HEK293 (cell line): ENCODE measurements around the gene KRTAP5-8.

Experiments used
- CTCF ChIA-PET: fragments of 350-600 bp; formaldehyde crosslinking; extraction: SDS; loops from one replicate; lab custom pipeline; 2021; ENCODE audit warnings: antibody characterized with exemption; lab: Yijun Ruan, JAX
- POLR2A ChIA-PET: fragments of 300-600 bp; formaldehyde crosslinking; extraction: SDS; loops from one replicate; lab custom pipeline; 2020; ENCODE audit warnings: antibody characterized with exemption, inconsistent platforms; lab: Yijun Ruan, JAX
- H3K27ac ChIP-seq: fragments of 200-500 bp; sonication (Bioruptor generic); 2 replicates; pipeline ENCODE4 v1.5.1; 2014; ENCODE audit warnings: low read depth, low read length, control low read depth, inconsistent platforms; ENCODE audit errors: extremely low read depth
- H3K36me3 ChIP-seq, 2 experiments: fragments of 200-500 bp in 1 of 2; sonication (Bioruptor generic) in 1 of 2; 1 replicate in 1 of 2; 2 replicates in 1 of 2; pipeline ENCODE4 v1.5.1; 2014 to 2017; ENCODE audit warnings: inconsistent platforms in 2 of 2, low read length in 2 of 2; ENCODE audit not compliant: control insufficient read depth in 2 of 2, insufficient read depth in 1 of 2
- H3K4me1 ChIP-seq: fragments of 200-500 bp; sonication (Bioruptor generic); 2 replicates; pipeline ENCODE4 v1.5.1; 2014; ENCODE audit warnings: mild to moderate bottlenecking, low read length, inconsistent platforms; ENCODE audit not compliant: control insufficient read depth, insufficient read depth
- H3K4me3 ChIP-seq: 2 replicates; pipeline ENCODE4 v1.5.1; 2011; ENCODE audit warnings: low read depth, mild to moderate bottlenecking, control low read depth, low read length, moderate library complexity
- H3K9me3 ChIP-seq: fragments of 200-500 bp; sonication (Bioruptor generic); 2 replicates; pipeline ENCODE4 v1.5.1; 2014; ENCODE audit warnings: low read depth, low read length, inconsistent platforms; ENCODE audit not compliant: control insufficient read depth, insufficient read depth
- EGR2 ChIP-seq: fragments of 450-650 bp; formaldehyde crosslinking; IDR thresholded peaks from 2 replicates; pipeline ENCODE4 v1.5.1; 2016; ENCODE audit warnings: low read depth, missing biosample characterization, missing genetic modification characterization
- GLI2 ChIP-seq: fragments of 450-650 bp; formaldehyde crosslinking; IDR thresholded peaks from 2 replicates; pipeline ENCODE4; 2017; ENCODE audit warnings: missing biosample characterization, missing genetic modification characterization, low read depth, borderline replicate concordance
- GLI4 ChIP-seq: fragments of 450-650 bp; formaldehyde crosslinking; IDR thresholded peaks from 2 replicates; pipeline ENCODE4 v1.5.1; 2016; ENCODE audit warnings: missing biosample characterization, missing genetic modification characterization
- HOXD13 ChIP-seq: sonication (generic); formaldehyde crosslinking; IDR thresholded peaks from 2 replicates; pipeline ENCODE4 v1.8.0; 2022; ENCODE audit warnings: missing genetic modification reagents, borderline replicate concordance
- MEIS1 ChIP-seq: sonication (generic); formaldehyde crosslinking; IDR thresholded peaks from 2 replicates; pipeline ENCODE4 v1.8.1; 2022; ENCODE audit warnings: missing genetic modification reagents, mild to moderate bottlenecking, borderline replicate concordance
- OVOL3 ChIP-seq: fragments of 450-650 bp; formaldehyde crosslinking; IDR thresholded peaks from 2 replicates; pipeline ENCODE4 v1.5.1; 2016; ENCODE audit warnings: missing biosample characterization, missing genetic modification characterization
- SETDB1 ChIP-seq: IDR thresholded peaks from one replicate; pipeline ENCODE4 v1.6.1; 2017; ENCODE audit warnings: mild to moderate bottlenecking, low read length, moderate library complexity, mixed read lengths; ENCODE audit not compliant: insufficient read length
- ZBTB10 ChIP-seq: fragments of 450-650 bp; formaldehyde crosslinking; IDR thresholded peaks from 2 replicates; pipeline ENCODE4 v1.5.1; 2016; ENCODE audit warnings: missing biosample characterization, missing genetic modification characterization
- ZBTB17 ChIP-seq: fragments of 450-650 bp; formaldehyde crosslinking; IDR thresholded peaks from 2 replicates; pipeline ENCODE4 v1.5.1; 2016; ENCODE audit warnings: missing biosample characterization, missing genetic modification characterization
- ZBTB21 ChIP-seq: fragments of 450-650 bp; formaldehyde crosslinking; IDR thresholded peaks from 2 replicates; pipeline ENCODE4 v1.5.1; 2017; ENCODE audit warnings: missing biosample characterization, missing genetic modification characterization
- ZNF121 ChIP-seq: fragments of 450-650 bp; formaldehyde crosslinking; IDR thresholded peaks from 2 replicates; pipeline ENCODE4 v1.5.1; 2016; ENCODE audit warnings: missing biosample characterization, missing genetic modification characterization
- ZNF133 ChIP-seq: fragments of 450-650 bp; formaldehyde crosslinking; IDR thresholded peaks from 2 replicates; pipeline ENCODE4 v1.5.1; 2016; ENCODE audit warnings: missing biosample characterization, missing genetic modification characterization
- ZNF211 ChIP-seq: fragments of 450-650 bp; formaldehyde crosslinking; IDR thresholded peaks from 2 replicates; pipeline ENCODE4 v1.5.1; 2016; ENCODE audit warnings: low read depth, missing biosample characterization, missing genetic modification characterization
- ZNF341 ChIP-seq: fragments of 450-650 bp; formaldehyde crosslinking; IDR thresholded peaks from 2 replicates; pipeline ENCODE4; 2016; ENCODE audit warnings: low read depth, missing biosample characterization, missing genetic modification characterization
- ZNF362 ChIP-seq: fragments of 450-650 bp; formaldehyde crosslinking; IDR thresholded peaks from 2 replicates; pipeline ENCODE4 v1.5.1; 2016; ENCODE audit warnings: missing biosample characterization, missing genetic modification characterization
- ZNF394 ChIP-seq: fragments of 450-650 bp; formaldehyde crosslinking; IDR thresholded peaks from 2 replicates; pipeline ENCODE4 v1.5.1; 2016; ENCODE audit warnings: missing biosample characterization, missing genetic modification characterization, mild to moderate bottlenecking, moderate library complexity, borderline replicate concordance
- ZNF416 ChIP-seq: fragments of 450-650 bp; formaldehyde crosslinking; IDR thresholded peaks from 2 replicates; pipeline ENCODE4 v1.5.1; 2016; ENCODE audit warnings: missing biosample characterization, missing genetic modification characterization
- ZNF426 ChIP-seq: fragments of 450-650 bp; formaldehyde crosslinking; IDR thresholded peaks from 2 replicates; pipeline ENCODE4 v1.5.1; 2017; ENCODE audit warnings: missing biosample characterization, missing genetic modification characterization, mild to moderate bottlenecking, inconsistent platforms, moderate library complexity
- ZNF449 ChIP-seq: fragments of 450-650 bp; formaldehyde crosslinking; IDR thresholded peaks from 2 replicates; pipeline ENCODE4 v1.5.1; 2017; ENCODE audit warnings: missing biosample characterization, mild to moderate bottlenecking, missing genetic modification characterization, moderate library complexity
- ZNF473 ChIP-seq: fragments of 450-650 bp; formaldehyde crosslinking; IDR thresholded peaks from 2 replicates; pipeline ENCODE4 v1.5.1; 2017; ENCODE audit warnings: missing biosample characterization, missing genetic modification characterization
- ZNF501 ChIP-seq: fragments of 450-650 bp; formaldehyde crosslinking; IDR thresholded peaks from 2 replicates; pipeline ENCODE4 v1.5.1; 2016; ENCODE audit warnings: missing biosample characterization, missing genetic modification characterization
- ZNF510 ChIP-seq: fragments of 450-650 bp; formaldehyde crosslinking; IDR thresholded peaks from 2 replicates; pipeline ENCODE4 v1.5.1; 2018; ENCODE audit warnings: mild to moderate bottlenecking, missing genetic modification characterization, missing biosample characterization; ENCODE audit not compliant: insufficient replicate concordance
- ZNF560 ChIP-seq: fragments of 450-650 bp; formaldehyde crosslinking; IDR thresholded peaks from 2 replicates; pipeline ENCODE4 v1.5.1; 2017; ENCODE audit warnings: missing biosample characterization, missing genetic modification characterization, borderline replicate concordance
- ZNF561 ChIP-seq: fragments of 450-650 bp; IDR thresholded peaks from 2 replicates; pipeline ENCODE4 v1.5.1; 2018; ENCODE audit warnings: missing biosample characterization, missing genetic modification characterization, borderline replicate concordance
- ZNF580 ChIP-seq: fragments of 450-650 bp; formaldehyde crosslinking; IDR thresholded peaks from 2 replicates; pipeline ENCODE4 v1.5.1; 2016; ENCODE audit warnings: missing biosample characterization, missing genetic modification characterization
- ZNF600 ChIP-seq: fragments of 450-650 bp; formaldehyde crosslinking; IDR thresholded peaks from 2 replicates; pipeline ENCODE4 v1.5.1; 2016; ENCODE audit warnings: missing biosample characterization, missing genetic modification characterization
- ZNF768 ChIP-seq: fragments of 450-650 bp; formaldehyde crosslinking; IDR thresholded peaks from 2 replicates; pipeline ENCODE4 v1.5.1; 2018; ENCODE audit warnings: missing biosample characterization, mild to moderate bottlenecking, missing genetic modification characterization
- ZNF791 ChIP-seq: fragments of 450-650 bp; formaldehyde crosslinking; IDR thresholded peaks from 2 replicates; pipeline ENCODE4 v1.5.1; 2016; ENCODE audit warnings: missing biosample characterization, missing genetic modification characterization

KRTAP5-8 gene

GRCh38 chr11:71548716-71549151, 10.9 kb downstream of the KRTAP5-8 start:
- ChIA-PET POLR2A (no interaction called here), CTCF (interaction anchor here (1.1 kb wide), 1 partner anchor 19 kb away, joined by 3 read pairs; no protein-coding TSS in a partner anchor)
- no peaks in the 10 kb centered on the region for H3K4me1 ChIP-seq
- no peak overlapping the region for H3K27ac ChIP-seq
- no peaks in the 10 kb centered on the region for H3K36me3 ChIP-seq
- no peaks in the 10 kb centered on the region for H3K9me3 ChIP-seq
- TF ChIP-seq ZNF501 (tag by site-specific recombination) = no peak
- no peak for TF ChIP-seq ZNF560 (tag by site-specific recombination)
- no peak for TF ChIP-seq ZBTB21 (tag by site-specific recombination)
- no peak overlapping the region for H3K4me3 ChIP-seq

GRCh38 chr11:71551711-71552110, 13.9 kb downstream of the KRTAP5-8 start:
- ChIA-PET POLR2A (no interaction called here), CTCF (no interaction called here)
- H3K4me1 ChIP-seq = no peaks in the 10 kb centered on the region

GRCh38 chr11:71554996-71555395, 17.2 kb downstream of the KRTAP5-8 start:
- CTCF ChIA-PET = no interaction called here
- Histone ChIP-seq H3K4me1 (no peaks in the 10 kb centered on the region), H3K27ac (no peak overlapping the region), H3K9me3 (no peaks in the 10 kb centered on the region), H3K4me3 (no peak overlapping the region), H3K36me3 (no peaks in the 10 kb centered on the region)
- POLR2A ChIA-PET = no interaction called here
- no peak for TF ChIP-seq OVOL3
- no peak for TF ChIP-seq ZBTB21 (tag by site-specific recombination)
- TF ChIP-seq ZNF211 = no peak
- no peak for TF ChIP-seq HOXD13 (CRISPR knock-in tag)
- no peak for TF ChIP-seq GLI4 (tag by site-specific recombination)
- no peak for TF ChIP-seq ZNF133 (tag by site-specific recombination)
- no peak for TF ChIP-seq ZBTB17
- TF ChIP-seq ZNF362 (tag by site-specific recombination) = no peak
- TF ChIP-seq ZNF394 (tag by site-specific recombination) = no peak
- no peak for TF ChIP-seq ZNF768 (tag by site-specific recombination)
- no peak for TF ChIP-seq GLI2 (tag by site-specific recombination)
- no peak for TF ChIP-seq EGR2 (tag by site-specific recombination)
- TF ChIP-seq ZNF121 (tag by site-specific recombination) = no peak
- no peak for TF ChIP-seq ZNF600 (tag by site-specific recombination)
- no peak for TF ChIP-seq ZNF416 (tag by site-specific recombination)

More at GRCh38 chr11:71551711-71552110, 13.9 kb downstream of the KRTAP5-8 start:
- Histone ChIP-seq H3K27ac (no peak overlapping the region), H3K4me3 (no peak overlapping the region), H3K36me3 (no peaks in the 10 kb centered on the region)
- no peak for TF ChIP-seq SETDB1
- no peak for TF ChIP-seq ZNF449 (tag by site-specific recombination)
- TF ChIP-seq ZNF791 (tag by site-specific recombination) = no peak
- TF ChIP-seq ZNF510 (tag by site-specific recombination) = no peak
- TF ChIP-seq ZNF473 (tag by site-specific recombination) = no peak
- TF ChIP-seq ZNF580 = no peak
- TF ChIP-seq MEIS1 (CRISPR knock-in tag) = no peak
- TF ChIP-seq ZNF341 (tag by site-specific recombination) = no peak
- TF ChIP-seq ZBTB10 = no peak
- no peak for TF ChIP-seq ZNF561 (tag by site-specific recombination)
- TF ChIP-seq ZNF426 (tag by site-specific recombination) = no peak
- TF ChIP-seq, all 188 proteins: peak for 0
- H3K9me3 ChIP-seq = no peaks in the 10 kb centered on the region
